Activated gamma-delta T cell treated with Interleukin-2 at 50 U/mL for 16 hours (primary cell): ENCODE measurements around the gene SIVA1.

Source experiments
- DNase-seq: peaks from one replicate; pipeline ENCODE4 v3.0.0-alpha.2; 2020

SIVA1 gene

GRCh38 chr14:104751539-104752422 is 1.2 kb upstream of the SIVA1 start:
- no peak for DNase-seq

- DNase-seq, result no peak
Observed at GRCh38 chr14:104752423-104752734, 568 bp upstream of the SIVA1 start.

GRCh38 chr14:104753528-104754212 is 723 bp downstream of the SIVA1 start:
- DNase-seq, result peak; percentile 21

- DNase-seq, result no peak
Observed at GRCh38 chr14:104754213-104754851, 1.4 kb downstream of the SIVA1 start.

GRCh38 chr14:104755621-104756020 is 2.7 kb downstream of the SIVA1 start:
- no peak for DNase-seq

GRCh38 chr14:104756477-104757237 is 3.7 kb downstream of the SIVA1 start:
- DNase-seq, result no peak

GRCh38 chr14:104757238-104757585 is 4.3 kb downstream of the SIVA1 start:
- no peak for DNase-seq

GRCh38 chr14:104757681-104758392 is 4.9 kb downstream of the SIVA1 start:
- no peak for DNase-seq

GRCh38 chr14:104758981-104759969 is 6.3 kb downstream of the SIVA1 start:
- no peak for DNase-seq

- DNase-seq, result no peak
Observed at GRCh38 chr14:104765517-104765916, 12.6 kb downstream of the SIVA1 start.

GRCh38 chr14:104766256-104766862 is 13.4 kb downstream of the SIVA1 start:
- no peak for DNase-seq

GRCh38 chr14:104766863-104767633 is 14.1 kb downstream of the SIVA1 start:
- no peak for DNase-seq

- DNase-seq, result no peak
Observed at GRCh38 chr14:104767634-104767918, 14.6 kb downstream of the SIVA1 start.

GRCh38 chr14:104768437-104769323 is 15.7 kb downstream of the SIVA1 start:
- peak; percentile 93 for DNase-seq

GRCh38 chr14:104769324-104770071 is 16.6 kb downstream of the SIVA1 start:
- no peak for DNase-seq

- no peak for DNase-seq
Observed at GRCh38 chr14:104770072-104770579, 17.2 kb downstream of the SIVA1 start.

GRCh38 chr14:104770851-104771272 is 17.9 kb downstream of the SIVA1 start:
- DNase-seq, result no peak

GRCh38 chr14:104771374-104771773 is 18.4 kb downstream of the SIVA1 start:
- no peak for DNase-seq
